NK-92 (cell line): ENCODE results near the gene ARHGAP33.

Experiments
- DNase-seq: peaks from one replicate; lab custom pipeline; 2025; ENCODE audit not compliant: unreplicated experiment; lab: John Stamatoyannopoulos, UW

Gene ARHGAP33

DNA sequence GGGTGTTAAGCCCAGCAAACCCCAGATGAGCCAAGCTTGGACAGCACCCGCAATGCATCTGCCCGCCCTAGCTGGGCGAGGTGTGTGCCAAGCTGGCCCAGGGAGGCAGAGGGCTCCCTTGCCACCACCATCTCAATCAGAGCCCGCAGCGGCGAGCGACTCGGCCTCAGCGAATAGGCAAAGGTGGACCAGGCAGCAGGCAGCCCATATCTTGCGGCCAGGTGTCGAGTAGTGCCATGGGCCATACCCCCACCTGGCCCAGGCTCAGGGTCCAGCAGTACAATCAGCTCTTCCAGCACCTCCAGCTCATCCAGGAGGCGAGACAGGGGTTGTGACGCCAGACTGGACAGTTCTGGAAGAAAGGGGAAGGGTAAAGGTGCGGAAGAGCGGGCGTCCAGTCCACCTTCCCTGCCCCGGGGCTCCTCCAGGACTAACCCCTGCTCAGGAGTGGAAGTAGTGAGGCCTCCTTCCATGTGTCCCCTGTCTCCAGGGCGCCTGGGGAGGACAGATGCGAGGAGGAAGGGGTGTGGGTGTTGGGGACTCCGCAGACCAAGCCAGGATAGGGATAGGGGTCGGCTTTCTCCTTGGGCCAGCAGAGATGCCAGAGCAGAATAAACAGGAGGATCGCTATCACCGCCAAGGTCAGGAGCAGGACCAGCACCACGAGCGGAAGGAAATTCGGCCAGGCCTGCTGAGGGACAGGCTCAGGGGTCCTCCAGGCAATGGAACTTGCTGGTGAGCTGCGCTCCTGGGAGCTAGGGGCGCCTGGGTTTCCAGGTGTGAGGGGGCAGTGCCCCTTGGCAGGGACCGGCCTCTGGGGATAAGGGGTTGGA is 35.9 kb upstream of the ARHGAP33 start:
- DNase-seq = no peak

DNA sequence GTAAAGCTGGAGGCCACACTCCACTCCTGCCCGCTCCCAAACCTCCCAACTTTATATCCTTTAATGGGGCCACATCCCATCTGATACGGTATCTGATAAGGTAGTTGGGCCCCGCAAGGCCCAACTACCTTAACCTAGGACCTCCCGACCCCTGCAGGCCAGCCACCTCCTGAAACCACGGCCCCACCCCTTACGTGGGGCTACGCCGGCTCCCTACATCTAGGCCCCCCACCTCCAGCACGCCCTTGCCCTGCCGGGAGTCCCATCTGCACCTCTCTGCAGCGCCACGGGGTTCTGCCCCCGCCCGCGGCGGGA is 35.3 kb upstream of the ARHGAP33 start:
- no peak for DNase-seq

DNA sequence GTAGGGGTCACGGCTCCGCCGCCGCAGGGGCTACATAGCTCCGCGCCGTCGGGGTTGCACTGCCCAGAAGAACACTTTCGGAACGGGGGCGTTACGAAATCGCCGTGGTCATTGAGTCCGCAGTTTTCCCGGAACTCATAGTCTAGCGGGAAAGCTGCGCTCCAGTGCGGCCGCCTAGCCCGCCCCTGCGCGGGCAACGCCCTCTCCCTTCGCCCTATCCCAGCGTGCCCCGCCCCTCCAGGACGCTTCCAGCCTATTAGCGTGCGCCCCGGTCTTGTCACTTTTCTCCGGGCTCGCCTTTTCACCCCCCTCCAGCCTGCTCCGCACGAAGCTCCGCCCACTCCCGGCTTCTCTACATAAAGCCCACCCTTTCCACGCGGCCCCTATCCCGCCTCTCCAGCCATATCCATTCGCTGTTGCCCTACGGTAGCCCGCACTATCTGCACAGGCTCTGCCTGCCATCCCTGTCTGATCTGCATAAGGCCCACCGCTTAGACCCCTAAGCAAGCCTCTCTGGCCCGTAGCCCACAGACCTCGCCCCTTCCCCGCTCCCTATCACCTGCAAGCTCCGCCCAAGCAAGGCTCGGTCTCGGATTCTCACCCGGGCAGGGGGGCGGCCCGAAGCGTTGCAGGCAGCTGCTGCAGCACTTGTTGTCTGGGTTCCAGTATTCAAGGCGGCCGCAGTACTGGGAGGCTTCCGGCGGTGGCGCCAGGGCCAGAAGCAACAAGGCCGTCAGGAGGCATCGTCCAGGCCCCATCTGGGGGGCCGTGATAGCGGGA is 34.8 kb upstream of the ARHGAP33 start:
- DNase-seq = peak; percentile 88

DNA sequence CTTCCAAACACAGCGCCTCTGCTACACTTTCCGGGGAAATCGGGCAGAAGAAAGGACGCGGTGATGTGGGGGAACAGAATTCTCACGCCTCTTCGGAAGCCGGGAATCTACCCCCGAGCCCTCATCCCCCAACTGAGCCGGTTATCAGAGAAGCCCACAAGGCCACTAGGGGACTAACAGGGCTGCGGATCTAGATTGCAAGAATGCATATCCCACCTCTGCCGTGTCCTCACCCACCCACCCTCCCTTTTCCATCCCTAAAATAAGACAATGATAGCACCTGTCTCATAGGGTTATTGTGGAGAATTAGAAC is 34.2 kb upstream of the ARHGAP33 start:
- DNase-seq = no peak

DNA sequence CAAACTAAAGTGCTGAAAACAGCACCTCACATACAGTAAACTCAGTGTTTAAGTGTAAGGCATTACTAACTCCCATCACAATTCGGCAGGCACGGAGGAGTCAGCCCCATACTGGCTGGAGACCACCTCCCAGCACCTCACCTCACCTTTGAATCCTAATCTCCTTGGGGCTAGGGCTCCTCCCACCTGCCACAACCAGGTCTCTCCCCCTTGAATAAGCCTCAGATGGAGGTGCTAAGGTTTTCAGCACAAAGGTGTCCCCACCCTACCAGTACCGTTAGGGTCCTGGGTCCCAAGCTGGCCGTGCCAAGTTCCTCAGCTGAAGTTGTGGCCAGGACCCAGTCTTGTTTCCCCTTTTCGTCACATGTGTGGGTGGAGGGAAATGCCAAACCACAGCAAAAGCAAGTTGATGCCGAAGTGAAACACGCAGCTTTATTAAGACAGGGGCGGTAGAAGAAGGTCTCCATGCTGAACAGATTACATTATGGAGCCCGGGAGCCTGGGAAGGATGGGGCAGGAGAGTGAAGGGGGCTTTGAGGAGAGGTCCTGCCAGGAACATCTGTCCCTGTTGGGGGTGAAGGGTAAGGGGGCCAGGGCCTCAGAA is 33.1 kb upstream of the ARHGAP33 start, which contains the start of gene IGFLR1:
Gene IGFLR1, minus strand, starts transcription at position 332 of the 604 bp plus-strand sequence. CDS start 1,272 bp downstream, outside the sequence.
- DNase-seq = no peak

DNA sequence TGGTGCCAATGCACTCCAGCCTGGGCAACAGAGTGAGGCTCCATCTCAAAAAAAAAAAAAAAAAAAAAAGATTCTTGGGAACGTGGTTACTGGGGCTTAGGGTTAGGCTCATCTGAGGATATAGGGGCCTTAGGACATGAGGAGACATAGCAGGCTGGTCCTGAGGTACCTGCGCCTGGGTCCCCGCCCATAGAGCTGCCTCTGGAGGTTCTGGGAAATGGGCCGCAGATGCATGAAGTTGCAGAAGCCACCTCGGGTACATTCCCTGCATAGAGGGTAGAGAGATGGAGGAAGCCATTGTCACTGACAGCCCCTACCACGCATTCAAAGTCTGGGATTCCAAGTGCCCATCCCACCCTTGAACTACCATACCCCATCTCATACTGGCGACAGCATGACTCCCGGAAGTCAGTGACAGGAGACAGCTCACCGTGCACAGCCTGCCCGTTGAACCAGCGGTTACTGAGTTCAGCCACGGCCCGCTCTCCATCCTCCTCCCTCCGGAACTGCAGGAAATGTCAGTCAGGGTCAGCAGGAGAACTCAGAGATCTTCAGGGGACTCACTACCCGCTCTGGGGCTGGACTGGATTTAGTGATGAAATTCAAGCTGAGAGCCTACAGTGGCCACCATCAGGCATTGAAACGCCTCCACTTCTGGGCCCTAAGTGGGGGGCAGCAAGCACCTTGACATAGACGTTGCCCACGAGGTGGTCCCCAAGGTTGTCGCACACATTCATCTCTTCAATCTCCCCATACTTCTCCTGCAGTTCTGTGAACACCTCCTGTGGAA is 31.5 kb upstream of the ARHGAP33 start:
- DNase-seq = no peak

DNA sequence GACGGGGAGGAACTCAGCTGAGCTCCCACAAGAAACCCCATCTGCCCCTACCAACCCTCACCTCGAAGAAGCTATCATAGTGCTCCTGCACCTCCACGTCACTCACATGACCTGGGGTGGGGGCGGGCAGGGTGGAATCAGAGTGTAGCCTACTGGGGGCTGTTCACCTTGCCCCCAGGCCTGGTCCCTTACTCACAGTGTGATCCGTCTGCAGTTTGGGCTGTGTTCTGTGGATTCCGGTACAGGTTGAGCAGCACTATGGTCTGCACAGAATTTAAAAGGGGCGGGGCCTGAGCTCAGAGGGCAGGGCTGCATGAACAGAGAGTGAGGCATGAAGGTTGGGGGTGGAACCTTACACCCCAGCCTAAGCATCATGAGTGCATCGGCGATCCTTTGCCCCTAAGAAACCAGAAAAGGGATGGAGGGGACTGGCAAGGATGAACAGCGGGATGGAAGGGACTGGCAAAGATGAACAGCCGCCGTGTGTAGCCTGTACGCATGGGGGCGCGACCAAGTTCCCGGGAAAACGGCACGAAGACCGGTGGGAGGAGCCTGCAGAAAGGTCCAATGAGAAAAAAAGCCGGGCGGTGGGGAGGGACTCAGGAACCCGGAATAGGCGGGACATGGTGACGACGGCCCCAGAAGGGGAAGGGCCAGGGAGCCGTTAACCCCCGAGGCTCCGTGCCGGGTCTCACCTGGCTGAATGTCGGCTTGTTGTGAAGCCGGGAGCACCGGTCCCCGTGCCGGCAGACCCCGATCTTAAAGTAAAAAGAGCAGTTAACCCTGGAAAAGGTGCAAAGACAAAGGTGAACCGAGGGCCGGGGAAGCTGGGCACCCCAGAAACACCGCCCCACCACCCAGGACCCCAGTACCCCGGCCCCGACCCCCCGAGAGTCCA is 30.7 kb upstream of the ARHGAP33 start:
- peak; percentile 57 for DNase-seq

DNA sequence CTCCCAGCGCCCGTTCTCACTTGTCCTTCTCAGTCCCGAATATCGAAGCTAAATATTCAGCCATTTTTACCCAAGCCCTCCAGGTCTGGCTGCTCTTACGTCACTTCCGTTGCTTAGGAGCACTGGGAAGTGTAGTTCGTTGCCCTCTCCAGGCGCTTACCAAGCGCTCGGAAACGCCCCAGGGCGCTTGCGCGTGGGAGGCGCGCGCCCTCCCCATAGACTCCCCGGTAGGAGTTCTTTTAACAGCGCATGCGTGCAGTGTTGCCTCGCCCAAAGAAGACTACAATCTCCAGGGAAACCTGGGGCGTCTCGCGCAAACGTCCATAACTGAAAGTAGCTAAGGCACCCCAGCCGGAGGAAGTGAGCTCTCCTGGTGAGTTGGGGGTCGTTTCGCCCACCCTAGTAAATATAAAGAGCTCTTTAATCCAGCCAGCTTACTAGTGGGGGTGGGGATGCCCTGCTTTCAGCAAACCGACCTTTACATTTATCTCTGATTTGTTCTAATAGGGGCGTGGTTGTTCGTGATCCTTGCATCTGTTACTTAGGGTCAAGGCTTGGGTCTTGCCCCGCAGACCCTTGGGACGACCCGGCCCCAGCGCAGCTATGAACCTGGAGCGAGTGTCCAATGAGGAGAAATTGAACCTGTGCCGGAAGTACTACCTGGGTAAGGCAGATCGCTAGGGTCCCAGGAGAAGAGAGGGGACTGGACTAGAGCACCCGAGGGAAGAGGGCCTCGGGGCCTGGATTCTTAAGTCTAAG is 29.9 kb upstream of the ARHGAP33 start, which contains the start of the genes PSENEN and U2AF1L4:
Gene PSENEN, plus strand, starts transcription at position 324 of the 759 bp plus-strand sequence. Its CDS starts 280 bp downstream, at position 604.
Gene U2AF1L4, minus strand, starts transcription at position 91 of the 759 bp plus-strand sequence. Its CDS starts 27 bp downstream, at position 64.
- peak; percentile 94 for DNase-seq

DNA sequence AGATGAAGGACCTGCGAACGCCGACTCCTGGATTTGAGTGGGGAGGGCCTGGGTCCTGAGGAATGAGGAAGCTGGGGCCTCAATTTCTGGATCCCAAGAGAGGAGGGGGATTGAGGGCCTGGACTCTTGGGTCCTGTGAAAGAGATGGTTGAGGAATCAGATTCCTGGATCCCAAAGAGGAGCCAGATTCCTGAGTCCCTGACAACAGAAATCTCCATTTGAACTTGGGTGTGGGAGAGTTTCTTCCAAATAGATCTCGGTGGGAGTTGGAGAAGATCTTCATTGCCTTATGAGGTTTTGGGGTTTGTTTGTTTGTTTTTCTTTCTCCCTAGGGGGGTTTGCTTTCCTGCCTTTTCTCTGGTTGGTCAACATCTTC is 29.3 kb upstream of the ARHGAP33 start:
- DNase-seq = no peak

DNA sequence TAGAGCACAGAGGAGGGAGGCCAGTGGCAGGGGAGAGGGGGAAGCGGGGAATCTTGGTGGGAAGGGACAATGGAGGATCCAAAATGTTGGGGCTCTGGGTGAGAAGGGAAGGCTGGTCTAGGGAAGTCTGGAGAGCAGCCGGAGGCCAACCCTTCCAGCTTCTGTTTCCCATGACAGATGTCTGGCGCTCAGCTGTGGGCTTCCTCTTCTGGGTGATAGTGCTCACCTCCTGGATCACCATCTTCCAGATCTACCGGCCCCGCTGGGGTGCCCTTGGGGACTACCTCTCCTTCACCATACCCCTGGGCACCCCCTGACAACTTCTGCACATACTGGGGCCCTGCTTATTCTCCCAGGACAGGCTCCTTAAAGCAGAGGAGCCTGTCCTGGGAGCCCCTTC is 28.8 kb upstream of the ARHGAP33 start:
- no peak for DNase-seq

DNA sequence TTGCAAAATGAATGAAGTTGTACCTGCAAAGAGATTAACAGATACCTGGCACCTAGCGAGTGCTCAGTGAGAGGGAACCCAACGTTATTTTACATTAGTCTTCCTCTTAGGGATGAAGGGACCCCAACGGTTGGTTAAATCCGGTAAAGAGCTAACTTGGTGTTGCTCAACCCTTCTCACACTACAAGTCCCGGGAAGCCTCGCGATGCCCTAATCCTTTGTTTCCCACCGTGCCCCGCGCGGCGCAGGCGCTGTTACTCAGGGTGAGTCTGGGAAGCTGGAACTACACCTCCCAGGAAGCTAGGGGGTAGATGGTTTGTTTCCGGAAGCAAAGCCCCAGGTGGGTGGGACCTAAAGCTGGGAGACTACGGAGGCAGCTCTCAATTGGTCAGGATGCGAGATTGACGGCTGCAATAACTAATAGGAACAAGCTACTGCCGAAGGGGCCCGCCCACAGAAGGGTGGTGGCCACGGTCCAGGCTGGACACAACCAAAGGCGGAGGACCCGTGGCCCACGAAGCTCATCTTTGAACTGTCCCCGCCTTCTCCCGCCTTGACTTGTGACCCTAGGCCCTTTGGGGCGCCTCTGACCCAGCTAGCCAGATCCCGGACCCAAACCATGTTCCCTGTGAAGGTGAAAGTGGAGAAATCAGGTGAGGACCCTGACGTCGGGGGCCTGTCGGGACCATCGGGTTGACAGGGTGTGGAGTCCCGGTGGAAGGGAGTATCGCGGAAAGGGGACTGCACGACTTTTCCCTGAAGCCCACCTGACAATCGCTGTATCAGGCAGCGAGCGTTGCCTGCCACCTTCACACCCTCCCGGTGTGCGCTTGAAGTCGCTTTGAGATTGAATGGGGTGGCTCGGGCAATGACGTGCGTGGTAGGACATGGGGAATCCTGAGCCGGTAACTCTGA is 27.0 kb upstream of the ARHGAP33 start, which contains the start of gene LIN37:
Gene LIN37, plus strand, starts transcription at position 471 of the 915 bp plus-strand sequence. Its CDS starts 149 bp downstream, at position 620.
- DNase-seq = peak; percentile 96

DNA sequence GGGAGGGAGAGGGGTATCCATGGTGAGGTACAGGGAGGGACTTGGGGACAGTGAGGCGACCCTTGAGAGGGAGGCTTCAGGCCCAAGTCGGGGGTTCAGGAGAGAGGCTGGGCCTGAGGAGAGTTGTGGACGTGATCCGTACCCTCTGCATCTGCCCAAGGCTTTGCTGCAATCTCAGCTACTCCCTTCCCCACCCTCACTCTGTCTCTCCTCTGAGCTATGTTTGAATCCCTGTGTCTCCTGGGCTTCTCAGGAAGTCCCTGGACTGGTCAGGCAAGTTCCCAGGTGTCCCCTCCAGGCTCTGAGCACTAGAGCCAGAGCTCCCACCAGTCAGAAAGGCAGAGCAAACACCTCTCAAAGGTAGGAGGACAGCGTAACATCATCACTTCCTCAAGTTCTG is 25.2 kb upstream of the ARHGAP33 start:
- DNase-seq = no peak

DNA sequence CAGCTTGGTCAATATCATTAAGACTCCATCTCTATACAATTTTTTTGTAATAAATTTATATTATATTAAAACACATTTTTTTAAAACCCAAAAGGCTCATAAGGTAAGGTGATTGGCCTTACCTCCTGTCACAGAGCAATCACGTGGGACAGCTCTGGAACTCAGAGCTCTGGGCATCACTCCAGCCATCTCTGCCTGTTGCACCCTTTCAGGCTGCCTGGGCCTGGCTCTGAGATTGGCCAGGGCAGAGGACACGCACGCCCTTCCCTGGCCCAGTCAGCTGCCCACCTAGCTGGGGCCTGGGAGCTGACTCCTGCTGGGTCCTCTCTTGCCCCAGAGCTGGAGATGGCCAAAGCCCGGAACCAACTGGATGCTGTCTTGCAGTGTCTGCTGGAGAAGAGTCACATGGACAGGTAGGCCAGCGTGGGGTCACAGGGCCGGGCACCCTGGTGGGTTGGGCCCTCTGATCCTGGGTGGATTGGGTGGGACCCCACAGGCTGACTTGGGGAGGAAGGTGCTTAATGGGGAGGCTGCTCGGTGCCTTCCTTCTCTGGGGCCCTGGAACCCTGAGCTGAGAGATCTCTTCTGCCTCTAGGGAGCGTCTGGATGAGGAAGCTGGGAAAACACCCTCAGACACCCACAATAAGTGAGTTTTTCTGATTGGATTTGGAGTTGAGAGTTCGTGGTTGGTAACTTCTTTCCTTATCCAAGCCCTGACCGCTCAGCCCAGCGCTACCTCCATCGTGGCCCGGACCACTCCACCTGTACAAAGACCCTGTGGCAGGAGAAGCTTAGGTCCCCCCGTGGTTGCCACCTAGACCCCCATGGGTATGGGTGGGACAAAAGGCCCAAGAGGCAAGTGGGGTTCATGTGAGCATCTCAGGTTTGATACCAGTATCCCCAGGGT is 23.3 kb upstream of the ARHGAP33 start:
- DNase-seq = no peak

DNA sequence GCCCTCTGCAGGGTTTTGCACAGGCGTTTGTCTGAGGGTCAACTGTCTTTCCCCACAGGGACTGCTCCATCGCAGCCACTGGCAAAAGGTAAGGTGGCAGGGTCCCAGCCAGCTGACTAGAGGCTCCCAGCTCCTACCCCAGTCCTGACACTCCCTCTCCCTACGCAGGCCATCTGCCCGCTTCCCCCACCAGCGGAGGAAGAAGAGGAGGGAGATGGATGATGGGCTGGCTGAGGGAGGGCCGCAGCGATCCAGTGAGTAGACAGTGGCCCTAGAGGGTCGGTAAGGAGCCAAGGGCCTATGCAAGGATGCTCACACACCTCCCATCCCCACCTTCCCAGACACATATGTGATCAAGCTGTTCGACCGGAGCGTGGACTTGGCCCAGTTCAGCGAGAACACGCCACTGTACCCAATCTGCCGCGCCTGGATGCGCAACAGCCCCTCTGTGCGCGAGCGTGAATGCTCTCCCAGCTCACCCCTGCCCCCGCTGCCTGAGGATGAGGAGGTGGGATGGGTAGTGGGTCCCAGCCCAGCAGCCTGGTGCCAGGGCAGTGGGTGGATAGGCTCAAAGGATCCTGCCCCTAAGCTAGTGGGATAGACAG is 22.5 kb upstream of the ARHGAP33 start:
- DNase-seq = no peak

DNA sequence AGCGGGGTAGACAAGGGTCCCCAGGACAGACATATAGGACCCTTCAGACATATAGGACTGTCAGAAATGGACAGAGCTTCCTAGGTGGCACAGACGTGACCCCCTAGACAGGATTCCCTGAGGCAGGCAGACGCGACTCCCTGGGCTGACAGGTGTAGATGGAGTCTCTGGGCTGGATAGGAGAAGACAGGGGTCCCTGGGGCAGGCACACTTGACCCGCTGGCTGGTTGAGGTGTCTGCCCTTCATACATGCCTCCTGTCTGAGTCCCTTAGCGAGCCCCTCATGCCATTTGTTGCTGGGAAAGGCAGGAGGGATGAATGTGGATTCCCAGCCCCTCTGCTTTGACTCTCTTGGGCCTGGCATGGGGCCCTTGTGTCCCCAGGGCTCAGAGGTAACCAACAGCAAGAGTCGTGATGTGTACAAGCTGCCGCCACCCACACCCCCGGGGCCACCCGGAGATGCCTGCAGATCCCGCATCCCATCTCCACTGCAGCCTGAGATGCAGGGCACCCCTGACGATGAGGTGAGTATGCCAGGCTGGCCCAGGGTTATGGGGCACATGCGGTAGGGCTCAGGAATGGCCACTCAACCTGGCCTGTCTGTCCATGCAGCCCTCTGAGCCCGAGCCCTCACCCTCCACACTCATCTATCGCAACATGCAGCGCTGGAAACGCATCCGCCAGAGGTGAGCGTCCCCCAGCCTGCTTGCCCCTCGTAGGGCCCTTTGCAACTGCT is 21.6 kb upstream of the ARHGAP33 start:
- DNase-seq = no peak
